OCI-LY1 (cell line): ENCODE measurements around the gene TOM1L2.
"Not testable (repeated sequence)": the region's sequence is repeated elsewhere in the genome, so short reads cannot be mapped to it uniquely, and the experiment has no call there.

ENCODE experiments used
- H2AFZ ChIP-seq: fragments of 200-600 bp; sonication (generic), shearing (Covaris generic); 2 replicates; pipeline ENCODE4 v1.6.0; 2014; ENCODE audit warnings: antibody characterized with exemption, mild to moderate bottlenecking, low read length
- H3F3A ChIP-seq: fragments of 200-600 bp; sonication (generic), shearing (Covaris generic); 2 replicates; pipeline ENCODE4 v1.6.0; 2014; ENCODE audit warnings: mild to moderate bottlenecking, antibody characterized with exemption, low read length, moderate library complexity; ENCODE audit not compliant: insufficient read depth
- H3K27ac ChIP-seq: fragments of 200-600 bp; sonication (generic); 2 replicates; pipeline ENCODE4 v1.5.1; 2014; ENCODE audit warnings: low read length, mixed run types, mild to moderate bottlenecking, low read depth; ENCODE audit not compliant: poor library complexity, severe bottlenecking
- H3K27me3 ChIP-seq: fragments of 200-600 bp; sonication (generic); 2 replicates; pipeline ENCODE4 v1.6.0; 2014; ENCODE audit warnings: antibody characterized with exemption, mild to moderate bottlenecking, low read length, moderate library complexity; ENCODE audit not compliant: insufficient read depth
- H3K36me3 ChIP-seq: fragments of 200-600 bp; sonication (generic); 2 replicates; pipeline ENCODE4 v1.6.1; 2014; ENCODE audit warnings: mild to moderate bottlenecking, antibody characterized with exemption, low read length, moderate library complexity, mixed read lengths; ENCODE audit not compliant: insufficient read depth
- H3K4me1 ChIP-seq: fragments of 200-600 bp; sonication (generic); 2 replicates; pipeline ENCODE4 v1.5.1; 2014; ENCODE audit warnings: mild to moderate bottlenecking, low read length, moderate library complexity; ENCODE audit not compliant: insufficient read depth, severe bottlenecking
- H3K4me2 ChIP-seq: fragments of 200-600 bp; sonication (generic), shearing (Covaris generic); 2 replicates; pipeline ENCODE4 v1.6.1; 2014; ENCODE audit warnings: low read length
- H3K4me3 ChIP-seq: fragments of 200-600 bp; sonication (generic); 2 replicates; pipeline ENCODE4 v1.5.1; 2014; ENCODE audit warnings: low read length, low read depth, mild to moderate bottlenecking, mixed read lengths; ENCODE audit not compliant: poor library complexity, severe bottlenecking
- H3K79me2 ChIP-seq: fragments of 200-600 bp; shearing (Covaris generic); 2 replicates; pipeline ENCODE4 v1.6.1; 2016; ENCODE audit warnings: mixed run types, low read length, mixed read lengths; ENCODE audit not compliant: insufficient read depth
- H3K9ac ChIP-seq: fragments of 200-600 bp; sonication (generic), shearing (Covaris generic); 2 replicates; pipeline ENCODE4 v1.6.1; 2014; ENCODE audit warnings: mild to moderate bottlenecking, low read length, mixed read lengths
- H3K9me2 ChIP-seq: fragments of 200-600 bp; sonication (generic), shearing (Covaris generic); 2 replicates; pipeline ENCODE4 v1.6.1; 2014; ENCODE audit warnings: low read depth, mild to moderate bottlenecking, low read length, mixed read lengths
- H3K9me3 ChIP-seq: fragments of 200-600 bp; shearing (Covaris generic); 2 replicates; pipeline ENCODE4 v1.6.1; 2014; ENCODE audit warnings: low read length, mixed read lengths
- H4K20me1 ChIP-seq: fragments of 200-600 bp; sonication (generic), shearing (Covaris generic); 2 replicates; pipeline ENCODE4 v1.6.0; 2016; ENCODE audit warnings: mild to moderate bottlenecking, low read length; ENCODE audit not compliant: insufficient read depth
- CTCF ChIP-seq: fragments of 200-600 bp; sonication (generic), shearing (Covaris generic); IDR thresholded peaks from 2 replicates; pipeline ENCODE4 v1.5.1; 2017; ENCODE audit warnings: mild to moderate bottlenecking, antibody characterized with exemption, low read length, moderate library complexity, mixed read lengths
- EZH2 ChIP-seq: fragments of 200-600 bp; sonication (generic), shearing (Covaris generic); IDR thresholded peaks from 2 replicates; pipeline ENCODE4 v1.8.0; 2017; ENCODE audit warnings: borderline replicate concordance, mixed run types, mild to moderate bottlenecking, antibody characterized with exemption, low read length, moderate library complexity, mixed read lengths

Gene TOM1L2

GRCh38 chr17:17958982-17959381 lies 13.2 kb downstream of the TOM1L2 start:
- H2AFZ ChIP-seq, result no peak overlapping the region
- no peaks in the 10 kb centered on the region for H3K79me2 ChIP-seq
- no peaks in the 10 kb centered on the region for H4K20me1 ChIP-seq
- H3K4me3 ChIP-seq, result no peak overlapping the region
- no peak overlapping the region for H3K4me2 ChIP-seq
- TF ChIP-seq CTCF (no peak), EZH2 (no peak)
- H3K4me1 ChIP-seq, result no peaks in the 10 kb centered on the region
- no peaks in the 10 kb centered on the region for H3K9me3 ChIP-seq
- H3K27ac ChIP-seq, result no peak overlapping the region
- H3K36me3 ChIP-seq, result no peaks in the 10 kb centered on the region
- H3K9ac ChIP-seq, result no peak overlapping the region
- H3F3A ChIP-seq, result no peaks in the 10 kb centered on the region
- H3K27me3 ChIP-seq, result no peaks in the 10 kb centered on the region
- no peaks in the 10 kb centered on the region for H3K9me2 ChIP-seq

- Histone ChIP-seq H3K9me3 (no peaks in the 10 kb centered on the region), H3K36me3 (no peaks in the 10 kb centered on the region), H3K79me2 (no peaks in the 10 kb centered on the region), H3K4me1 (no peaks in the 10 kb centered on the region), H3F3A (no peaks in the 10 kb centered on the region), H3K4me2 (no peak overlapping the region), H3K9ac (no peak overlapping the region), H2AFZ (no peak overlapping the region), H3K27ac (no peak overlapping the region), H4K20me1 (no peaks in the 10 kb centered on the region), H3K4me3 (no peak overlapping the region), H3K9me2 (no peaks in the 10 kb centered on the region), H3K27me3 (no peaks in the 10 kb centered on the region)
- TF ChIP-seq EZH2, result no peak
Measured at GRCh38 chr17:17957584-17957916, 14.7 kb downstream of the TOM1L2 start.

GRCh38 chr17:17955790-17956341 lies 16.3 kb downstream of the TOM1L2 start:
- H3K9ac ChIP-seq, H3K9me2 ChIP-seq, H3F3A ChIP-seq, H3K27me3 ChIP-seq, H3K9me3 ChIP-seq, H3K4me2 ChIP-seq, H4K20me1 ChIP-seq, H2AFZ ChIP-seq, H3K4me1 ChIP-seq, H3K4me3 ChIP-seq, H3K79me2 ChIP-seq, H3K27ac ChIP-seq, H3K36me3 ChIP-seq: not testable (repeated sequence)

GRCh38 chr17:17954079-17954478 lies 18.1 kb downstream of the TOM1L2 start:
- Histone ChIP-seq H3K36me3 (no peaks in the 10 kb centered on the region), H3K27me3 (no peaks in the 10 kb centered on the region), H2AFZ (no peak overlapping the region), H3K9me3 (no peaks in the 10 kb centered on the region), H3K9ac (no peak overlapping the region), H3K4me2 (no peak overlapping the region), H3K4me1 (no peaks in the 10 kb centered on the region), H3K9me2 (no peaks in the 10 kb centered on the region), H3K4me3 (no peak overlapping the region), H3K27ac (no peak overlapping the region), H4K20me1 (no peaks in the 10 kb centered on the region), H3K79me2 (no peaks in the 10 kb centered on the region), H3F3A (no peaks in the 10 kb centered on the region)
- TF ChIP-seq CTCF, result no peak
- no peak for TF ChIP-seq EZH2
